ENCODE data around the gene OTP. TPM values are rescaled to one million over a fixed set of nuclear protein-coding genes. Genes with fewer than 3 reads are reported as not detected.

The OTP gene
- total and polyA plus RNA-seq, 4 experiments from 2014 or later = not detected

DNA sequence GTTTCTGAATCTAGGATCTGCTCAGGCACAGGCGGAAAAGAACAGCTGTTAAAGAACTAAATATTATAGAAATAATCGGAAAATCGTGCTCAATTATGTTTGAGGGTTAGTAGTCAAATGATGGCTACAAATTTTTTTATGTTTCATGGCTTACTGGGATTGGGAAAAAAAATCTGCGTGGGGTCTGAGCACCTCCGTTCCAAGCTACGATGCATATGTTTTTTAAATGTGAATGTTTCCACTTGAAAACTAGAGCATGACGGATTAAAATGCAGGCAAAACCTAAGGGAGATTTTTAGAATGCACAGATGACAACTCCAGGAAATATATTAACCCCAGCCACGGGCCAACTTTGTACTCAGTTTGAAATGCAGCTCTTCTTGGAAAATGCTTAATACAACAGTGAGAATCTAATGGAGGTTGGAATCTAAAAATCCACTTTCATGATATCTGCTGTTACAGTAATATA, 5.3 kb downstream of the OTP start:
- Histone ChIP-seq H3K9me3 (ENCODE audit: control insufficient read depth in 1 of 2, low read length in 2 of 2) (no peaks in the 10 kb centered on the region), H3K36me3 (ENCODE audit: insufficient read depth, low read length) (no peaks in the 10 kb centered on the region), H3K27ac (ENCODE audit: low read depth, low read length) (no peak overlapping the region), H3K27me3 (ENCODE audit: insufficient read depth, low read length) (peaks cover 85% of the 10 kb centered on the region), H3K4me3 (ENCODE audit: low read length in 2 of 2) (no peak overlapping the region), H3K4me1 (ENCODE audit: insufficient read depth, low read length) (peaks cover 24% of the 10 kb centered on the region)
- Mint-ChIP-seq H3K27me3 (peaks cover 55 to 58% of the 10 kb centered on the region in 2 donors), H3K27ac (peak overlapping the region in 4 of 7 donors; percentile 8 to 61 (median 34)), H3K36me3 (peaks cover 0 to 1% of the 10 kb centered on the region in 2 donors), H3K4me3 (peak overlapping the region in 3 of 8 donors; percentile 5 to 69 (median 11)), H3K9me3 (peaks cover 0 to 54% (median 33%) of the 10 kb centered on the region in 8 donors), H3K4me1 (peaks cover 18 to 37% (median 28%) of the 10 kb centered on the region in 4 donors)
- ChIA-PET POLR2A (ENCODE audit: partially characterized antibody) (interaction anchor here (1.2 kb wide), 1 partner anchor 9 kb away, joined by 5 read pairs; no protein-coding TSS in a partner anchor), CTCF (ENCODE audit: partially characterized antibody) (interaction anchor here (0.8 kb wide), 1 partner anchor 14 kb away, joined by 5 read pairs; no protein-coding TSS in a partner anchor)
- intact Hi-C loops (cut with micrococcal nuclease) = no loop called here
- no peak for DNase-seq

DNA sequence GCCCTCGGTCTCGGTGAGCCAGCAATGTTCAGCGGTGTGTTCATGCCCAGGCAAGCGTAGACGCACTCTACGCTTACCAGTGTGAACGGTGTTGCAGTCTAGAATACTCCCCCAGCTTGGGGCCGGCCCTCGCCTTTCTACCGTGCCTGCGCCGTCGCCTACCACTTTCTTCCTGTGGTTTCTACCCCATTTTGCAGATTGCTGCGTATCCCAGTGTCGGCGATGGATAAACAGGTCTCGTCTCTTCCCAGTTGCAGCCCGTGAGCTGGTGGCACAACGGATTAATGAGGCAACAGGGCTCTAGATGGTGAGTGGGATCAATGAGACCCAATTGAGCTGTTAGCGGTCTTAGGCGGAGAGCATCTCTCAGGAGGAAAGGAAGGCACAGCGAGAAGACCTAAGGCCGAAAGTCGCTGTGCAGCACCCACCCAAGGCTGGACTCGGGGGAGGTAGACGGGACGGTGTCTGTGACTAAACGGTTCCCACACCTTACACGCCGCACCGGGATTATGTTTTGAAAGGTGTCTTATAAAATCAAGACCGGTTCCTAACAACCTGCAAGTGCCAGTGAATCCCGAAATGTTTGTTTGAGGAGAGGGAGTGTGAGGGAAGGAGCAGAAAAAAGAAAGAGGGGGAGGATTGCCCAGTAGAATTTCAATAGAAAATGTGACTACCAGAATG, 5.8 kb downstream of the OTP start:
- Histone ChIP-seq H3K9me3 (ENCODE audit: control insufficient read depth in 1 of 2, low read length in 2 of 2) (no peaks in the 10 kb centered on the region), H3K4me1 (ENCODE audit: insufficient read depth, low read length) (peaks cover 21% of the 10 kb centered on the region), H3K4me3 (ENCODE audit: low read length in 2 of 2) (no peak overlapping the region), H3K27ac (ENCODE audit: low read depth, low read length) (no peak overlapping the region), H3K36me3 (ENCODE audit: insufficient read depth, low read length) (no peaks in the 10 kb centered on the region), H3K27me3 (ENCODE audit: insufficient read depth, low read length) (peaks cover 82% of the 10 kb centered on the region)
- H3K9me3 Mint-ChIP-seq = peaks cover 0 to 53% (median 32%) of the 10 kb centered on the region in 8 donors
- peaks cover 52 to 56% of the 10 kb centered on the region in 2 donors for H3K27me3 Mint-ChIP-seq
- peaks cover 18 to 33% (median 26%) of the 10 kb centered on the region in 4 donors for H3K4me1 Mint-ChIP-seq
- H3K36me3 Mint-ChIP-seq = peaks cover 0 to 1% of the 10 kb centered on the region in 2 donors
- ChIA-PET POLR2A (ENCODE audit: partially characterized antibody) (interaction anchor here (1.2 kb wide), 1 partner anchor 9 kb away, joined by 5 read pairs; no protein-coding TSS in a partner anchor), CTCF (ENCODE audit: partially characterized antibody) (interaction anchor here (0.8 kb wide), 1 partner anchor 15 kb away, joined by 5 read pairs; no protein-coding TSS in a partner anchor)
- H3K27ac Mint-ChIP-seq = peak overlapping the region in 5 of 7 donors; percentile 8 to 85 (median 57)
- peak overlapping the region in 5 of 8 donors; percentile 11 to 69 (median 46) for H3K4me3 Mint-ChIP-seq
- no peak for DNase-seq
- intact Hi-C loops (cut with micrococcal nuclease) = no loop called here

GRCh38 chr5:77630114-77630680, 8.3 kb downstream of the OTP start:
- H3K9me3 Mint-ChIP-seq = peaks cover 0 to 42% (median 24%) of the 10 kb centered on the region in 8 donors
- H3K27me3 Mint-ChIP-seq = peaks cover 49 to 52% of the 10 kb centered on the region in 2 donors
- no peaks in the 10 kb centered on the region for H3K9me3 ChIP-seq (ENCODE audit: control insufficient read depth in 1 of 2, low read length in 2 of 2)
- ChIA-PET POLR2A (ENCODE audit: partially characterized antibody) (no interaction called here), CTCF (ENCODE audit: partially characterized antibody) (no interaction called here)
- H3K36me3 ChIP-seq (ENCODE audit: insufficient read depth, low read length) = no peaks in the 10 kb centered on the region
- peak in 2 of 5 donors; percentile 40 to 49 for DNase-seq
- peak overlapping the region in 1 of 2 donors; percentile 46 for H3K4me3 ChIP-seq (ENCODE audit: low read length in 2 of 2)
- peaks cover 17% of the 10 kb centered on the region for H3K4me1 ChIP-seq (ENCODE audit: insufficient read depth, low read length)
- peak overlapping the region in 1 of 7 donors; percentile 74 for H3K27ac Mint-ChIP-seq
- H3K27ac ChIP-seq (ENCODE audit: low read depth, low read length) = no peak overlapping the region
- intact Hi-C loops (cut with micrococcal nuclease) = loop anchor here (2.0 kb wide), 1 partner anchor 15 kb away; no protein-coding TSS in a partner anchor
- H3K27me3 ChIP-seq (ENCODE audit: insufficient read depth, low read length) = peaks cover 66% of the 10 kb centered on the region
- H3K4me3 Mint-ChIP-seq = peak overlapping the region; percentile 79 to 88 (median 84)
- H3K36me3 Mint-ChIP-seq = peaks cover 0 to 1% of the 10 kb centered on the region in 2 donors
- H3K4me1 Mint-ChIP-seq = peaks cover 15 to 28% (median 22%) of the 10 kb centered on the region in 4 donors

DNA sequence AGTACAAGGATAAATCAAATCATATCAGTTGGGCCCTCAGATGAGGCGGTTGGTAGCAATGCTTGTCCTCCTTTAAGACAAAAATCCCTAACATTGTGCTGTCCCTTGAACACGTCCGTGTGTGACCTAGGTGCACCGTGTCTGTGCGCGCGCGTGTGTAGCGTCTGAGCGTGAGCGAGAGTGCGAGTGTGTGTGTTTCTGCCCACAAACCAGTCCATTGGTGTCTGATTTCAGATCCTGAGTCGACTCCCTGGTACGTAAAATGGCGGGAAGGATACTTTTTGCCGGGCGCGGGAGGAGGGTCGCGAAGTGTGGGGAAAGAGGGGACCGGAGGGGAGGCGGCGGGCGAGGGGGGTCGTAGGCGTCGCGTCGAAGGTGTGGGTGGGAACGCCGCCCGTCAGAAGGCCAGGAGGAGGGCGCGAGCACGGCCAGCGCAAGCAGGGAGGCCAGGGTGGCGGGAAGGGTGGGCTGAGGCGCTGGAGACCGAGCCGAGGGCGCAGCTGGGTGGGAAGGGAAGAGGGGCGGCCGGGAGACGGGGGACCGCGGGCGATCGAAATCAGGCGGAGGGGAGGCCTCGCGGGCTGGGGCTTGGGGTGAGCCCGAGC, 8.9 kb downstream of the OTP start:
- POLR2A ChIA-PET (ENCODE audit: partially characterized antibody) = no interaction called here

GRCh38 chr5:77628840-77629508, 9.5 kb downstream of the OTP start:
- intact Hi-C loops (cut with micrococcal nuclease) = no loop called here
- Histone ChIP-seq H3K27me3 (ENCODE audit: insufficient read depth, low read length) (peaks cover 54% of the 10 kb centered on the region), H3K4me3 (ENCODE audit: low read length in 2 of 2) (no peak overlapping the region), H3K36me3 (ENCODE audit: insufficient read depth, low read length) (no peaks in the 10 kb centered on the region), H3K4me1 (ENCODE audit: insufficient read depth, low read length) (peaks cover 17% of the 10 kb centered on the region), H3K27ac (ENCODE audit: low read depth, low read length) (no peak overlapping the region), H3K9me3 (ENCODE audit: control insufficient read depth in 1 of 2, low read length in 2 of 2) (no peaks in the 10 kb centered on the region)
- H3K4me1 Mint-ChIP-seq = peaks cover 15 to 28% (median 22%) of the 10 kb centered on the region in 4 donors
- no peak for DNase-seq
- peaks cover 0 to 41% (median 24%) of the 10 kb centered on the region in 8 donors for H3K9me3 Mint-ChIP-seq
- peak overlapping the region in 3 of 7 donors; percentile 46 to 81 (median 50) for H3K27ac Mint-ChIP-seq
- peaks cover 56 to 59% of the 10 kb centered on the region in 2 donors for H3K27me3 Mint-ChIP-seq
- H3K4me3 Mint-ChIP-seq = peak overlapping the region; percentile 64 to 92 (median 81)
- peaks cover 0 to 1% of the 10 kb centered on the region in 2 donors for H3K36me3 Mint-ChIP-seq
- ChIA-PET POLR2A (ENCODE audit: partially characterized antibody) (interaction anchor here (1.9 kb wide), 1 partner anchor 8 kb away, joined by 5 read pairs; no protein-coding TSS in a partner anchor), CTCF (ENCODE audit: partially characterized antibody) (no interaction called here)

More for the DNA sequence above, 8.9 kb downstream of the OTP start:
- peaks cover 17% of the 10 kb centered on the region for H3K4me1 ChIP-seq (ENCODE audit: insufficient read depth, low read length)
- H3K27ac ChIP-seq (ENCODE audit: low read depth, low read length) = no peak overlapping the region
- peaks cover 60% of the 10 kb centered on the region for H3K27me3 ChIP-seq (ENCODE audit: insufficient read depth, low read length)
- intact Hi-C loops (cut with micrococcal nuclease) = loop anchor here (2.0 kb wide), 1 partner anchor 15 kb away; no protein-coding TSS in a partner anchor
- H3K4me3 ChIP-seq (ENCODE audit: low read length in 2 of 2) = no peak overlapping the region
- peak in 1 of 5 donors; percentile 26 for DNase-seq
- Mint-ChIP-seq H3K4me3 (peak overlapping the region; percentile 64 to 92 (median 81)), H3K27ac (peak overlapping the region in 3 of 7 donors; percentile 46 to 81 (median 49)), H3K9me3 (peaks cover 0 to 42% (median 24%) of the 10 kb centered on the region in 8 donors), H3K4me1 (peaks cover 15 to 28% (median 22%) of the 10 kb centered on the region in 4 donors), H3K27me3 (peaks cover 52 to 57% of the 10 kb centered on the region in 2 donors), H3K36me3 (peaks cover 0 to 1% of the 10 kb centered on the region in 2 donors)
- no peaks in the 10 kb centered on the region for H3K9me3 ChIP-seq (ENCODE audit: control insufficient read depth in 1 of 2, low read length in 2 of 2)
- CTCF ChIA-PET (ENCODE audit: partially characterized antibody) = no interaction called here
- H3K36me3 ChIP-seq (ENCODE audit: insufficient read depth, low read length) = no peaks in the 10 kb centered on the region

DNA sequence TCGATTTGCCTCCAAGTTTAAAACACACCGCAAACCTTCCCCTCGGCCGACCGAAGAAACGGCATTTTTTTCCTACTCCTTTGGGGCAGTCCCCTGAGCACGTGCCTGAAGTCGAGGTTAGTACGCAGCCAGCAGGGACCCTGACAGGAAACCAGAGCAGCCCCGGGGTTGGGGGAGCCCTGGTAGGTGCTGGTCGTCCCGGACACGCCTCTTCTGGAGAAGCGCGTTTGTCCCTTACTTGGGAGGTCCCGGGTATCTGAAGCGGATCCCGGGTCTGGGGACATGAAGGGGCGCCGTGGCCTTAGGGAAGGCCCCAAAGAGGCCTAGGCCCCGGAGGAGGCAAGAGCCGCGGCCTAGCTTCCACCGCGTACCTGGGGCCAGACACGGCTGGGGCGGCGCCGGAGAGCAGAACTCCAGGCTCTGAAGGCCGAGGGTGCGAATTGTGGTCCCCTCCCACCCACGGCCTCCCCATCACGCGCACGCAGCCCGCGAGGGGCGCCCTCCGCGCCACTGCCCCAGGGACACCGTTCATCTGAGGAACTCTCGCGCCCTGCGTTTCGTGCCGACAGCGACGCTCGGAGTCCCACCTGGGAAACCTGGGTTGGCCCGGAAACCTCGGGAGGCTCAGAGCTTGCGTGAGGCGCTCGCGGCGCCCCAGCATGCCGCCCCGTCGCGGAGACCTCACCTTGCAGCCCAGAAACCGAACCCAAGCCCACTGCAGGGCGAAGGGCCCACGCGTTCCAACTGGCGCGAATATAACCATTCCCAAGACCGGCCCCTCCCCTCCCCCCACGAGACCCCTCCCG, 10.4 kb downstream of the OTP start:
- no peaks in the 10 kb centered on the region for H3K9me3 ChIP-seq (ENCODE audit: control insufficient read depth in 1 of 2, low read length in 2 of 2)
- DNase-seq = no peak
- no peaks in the 10 kb centered on the region for H3K36me3 ChIP-seq (ENCODE audit: insufficient read depth, low read length)
- Mint-ChIP-seq H3K9me3 (peaks cover 0 to 32% (median 19%) of the 10 kb centered on the region in 8 donors), H3K27me3 (peaks cover 53 to 57% of the 10 kb centered on the region in 2 donors), H3K4me1 (peaks cover 15 to 28% (median 22%) of the 10 kb centered on the region in 4 donors), H3K27ac (no peak overlapping the region), H3K36me3 (peaks cover 0 to 1% of the 10 kb centered on the region in 2 donors), H3K4me3 (no peak overlapping the region)
- no peak overlapping the region for H3K4me3 ChIP-seq (ENCODE audit: low read length in 2 of 2)
- no peak overlapping the region for H3K27ac ChIP-seq (ENCODE audit: low read depth, low read length)
- H3K4me1 ChIP-seq (ENCODE audit: insufficient read depth, low read length) = peaks cover 17% of the 10 kb centered on the region
- intact Hi-C loops (cut with micrococcal nuclease) = no loop called here
- peaks cover 45% of the 10 kb centered on the region for H3K27me3 ChIP-seq (ENCODE audit: insufficient read depth, low read length)
- POLR2A ChIA-PET (ENCODE audit: partially characterized antibody) = interaction anchor here (1.9 kb wide), 1 partner anchor 9 kb away, joined by 5 read pairs; no protein-coding TSS in a partner anchor
- CTCF ChIA-PET (ENCODE audit: partially characterized antibody) = no interaction called here
